Measurements from ENCODE around the gene ATG16L1. TPM values are rescaled to one million over a fixed set of nuclear protein-coding genes. Genes with fewer than 3 reads are reported as not detected.

ATG16L1 gene
- total and polyA plus RNA-seq, 2 experiments from 2014 or later: 16.2 to 17.2 TPM

GRCh38 chr2:233290051-233290845, 38.8 kb downstream of the ATG16L1 start:
- Histone ChIP-seq H3K9me3 (ENCODE audit: low read depth) (no peaks in the 10 kb centered on the region), H3K4me2 (ENCODE audit: unreplicated experiment) (no peak overlapping the region), H3K79me2 (ENCODE audit: insufficient read depth) (no peaks in the 10 kb centered on the region), H4K20me1 (ENCODE audit: insufficient read depth) (no peaks in the 10 kb centered on the region), H3F3A (ENCODE audit: insufficient read depth) (no peaks in the 10 kb centered on the region), H3K27me3 (replicated peaks; ENCODE audit: insufficient read depth) (no peaks in the 10 kb centered on the region), H3K36me3 (ENCODE audit: low read depth) (peaks cover 41% of the 10 kb centered on the region), H3K27ac (no peak overlapping the region), H2AFZ (no peak overlapping the region), H3K4me1 (ENCODE audit: insufficient read depth) (no peaks in the 10 kb centered on the region), H3K4me3 (no peak overlapping the region), H3K9ac (no peak overlapping the region), H3K9me2 (ENCODE audit: insufficient read depth) (no peaks in the 10 kb centered on the region)
- in situ Hi-C loops (cut with MboI): no loop called here
- TF ChIP-seq EZH2phosphoT487 (IDR thresholded peaks at IDR 0.05; ENCODE audit: insufficient read depth, low read depth) (no peak), EZH2 (IDR thresholded peaks at IDR 0.05; ENCODE audit: insufficient read depth, poor library complexity, severe bottlenecking) (no peak)
- WGBS, 2 experiments (ENCODE audit: low coverage in 1 of 2, low lambda C conversion rate in 2 of 2, missing lambda C conversion rate in 2 of 2): 87 to 90% methylated on average over 10 of the region's 10 CpGs
- no peak for DNase-seq

- 90 to 94% methylated on average over 5 of the region's 5 CpGs for WGBS, 2 experiments (ENCODE audit: low coverage in 1 of 2, low lambda C conversion rate in 2 of 2, missing lambda C conversion rate in 2 of 2)
Observed at GRCh38 chr2:233295891-233296290, 44.4 kb downstream of the ATG16L1 start.

GRCh38 chr2:233297076-233297475, 45.6 kb downstream of the ATG16L1 start:
- H3K9ac ChIP-seq: no peak overlapping the region
- H3K9me3 ChIP-seq (ENCODE audit: low read depth): no peaks in the 10 kb centered on the region
- no peaks in the 10 kb centered on the region for H3K27me3 ChIP-seq (replicated peaks; ENCODE audit: insufficient read depth)
- no peaks in the 10 kb centered on the region for H4K20me1 ChIP-seq (ENCODE audit: insufficient read depth)
- no peak for DNase-seq
- TF ChIP-seq EZH2phosphoT487 (IDR thresholded peaks at IDR 0.05; ENCODE audit: insufficient read depth, low read depth) (no peak), EZH2 (IDR thresholded peaks at IDR 0.05; ENCODE audit: insufficient read depth, poor library complexity, severe bottlenecking) (no peak)
- no peak overlapping the region for H2AFZ ChIP-seq
- H3K4me1 ChIP-seq (ENCODE audit: insufficient read depth): no peaks in the 10 kb centered on the region
- no peaks in the 10 kb centered on the region for H3K79me2 ChIP-seq (ENCODE audit: insufficient read depth)
- peaks cover 4% of the 10 kb centered on the region; the same call in 1 of the 2 replicates for H3K36me3 ChIP-seq (ENCODE audit: low read depth)
- no peak overlapping the region for H3K27ac ChIP-seq
- no peaks in the 10 kb centered on the region for H3F3A ChIP-seq (ENCODE audit: insufficient read depth)
- no peak overlapping the region for H3K4me2 ChIP-seq (ENCODE audit: unreplicated experiment)
- H3K4me3 ChIP-seq: no peak overlapping the region
- in situ Hi-C loops (cut with MboI): no loop called here
- 66 to 69% methylated on average over 7 of the region's 7 CpGs for WGBS, 2 experiments (ENCODE audit: low coverage in 1 of 2, low lambda C conversion rate in 2 of 2, missing lambda C conversion rate in 2 of 2)
- no peaks in the 10 kb centered on the region for H3K9me2 ChIP-seq (ENCODE audit: insufficient read depth)

More at GRCh38 chr2:233295891-233296290, 44.4 kb downstream of the ATG16L1 start:
- H2AFZ ChIP-seq: no peak overlapping the region
- no peaks in the 10 kb centered on the region for H4K20me1 ChIP-seq (ENCODE audit: insufficient read depth)
- no peak overlapping the region for H3K27ac ChIP-seq
- in situ Hi-C loops (cut with MboI): no loop called here
- peaks cover 9% of the 10 kb centered on the region; the same call in 1 of the 2 replicates for H3K36me3 ChIP-seq (ENCODE audit: low read depth)
- H3F3A ChIP-seq (ENCODE audit: insufficient read depth): no peaks in the 10 kb centered on the region
- no peaks in the 10 kb centered on the region for H3K79me2 ChIP-seq (ENCODE audit: insufficient read depth)
- H3K27me3 ChIP-seq (replicated peaks; ENCODE audit: insufficient read depth): no peaks in the 10 kb centered on the region
- no peak for DNase-seq
- no peaks in the 10 kb centered on the region for H3K9me3 ChIP-seq (ENCODE audit: low read depth)
- no peaks in the 10 kb centered on the region for H3K4me1 ChIP-seq (ENCODE audit: insufficient read depth)
- no peak overlapping the region for H3K9ac ChIP-seq
- H3K4me3 ChIP-seq: no peak overlapping the region
- TF ChIP-seq EZH2 (IDR thresholded peaks at IDR 0.05; ENCODE audit: insufficient read depth, poor library complexity, severe bottlenecking) (no peak), EZH2phosphoT487 (IDR thresholded peaks at IDR 0.05; ENCODE audit: insufficient read depth, low read depth) (no peak)
- no peaks in the 10 kb centered on the region for H3K9me2 ChIP-seq (ENCODE audit: insufficient read depth)
- H3K4me2 ChIP-seq (ENCODE audit: unreplicated experiment): no peak overlapping the region

- Histone ChIP-seq H3K4me1 (ENCODE audit: insufficient read depth) (no peaks in the 10 kb centered on the region), H3K9me3 (ENCODE audit: low read depth) (no peaks in the 10 kb centered on the region), H3K36me3 (ENCODE audit: low read depth) (no peaks in the 10 kb centered on the region; the same call in 1 of the 2 replicates), H3K79me2 (ENCODE audit: insufficient read depth) (no peaks in the 10 kb centered on the region), H3K9ac (no peak overlapping the region), H3K4me3 (no peak overlapping the region), H3K27ac (no peak overlapping the region), H2AFZ (no peak overlapping the region), H3F3A (ENCODE audit: insufficient read depth) (no peaks in the 10 kb centered on the region), H3K27me3 (replicated peaks; ENCODE audit: insufficient read depth) (no peaks in the 10 kb centered on the region), H3K4me2 (ENCODE audit: unreplicated experiment) (no peak overlapping the region), H3K9me2 (ENCODE audit: insufficient read depth) (no peaks in the 10 kb centered on the region), H4K20me1 (ENCODE audit: insufficient read depth) (no peaks in the 10 kb centered on the region)
- DNase-seq: no peak
- WGBS, 2 experiments (ENCODE audit: low coverage in 1 of 2, low lambda C conversion rate in 2 of 2, missing lambda C conversion rate in 2 of 2): 83% methylated on average over 4 of the region's 4 CpGs
- in situ Hi-C loops (cut with MboI): no loop called here
- TF ChIP-seq EZH2phosphoT487 (IDR thresholded peaks at IDR 0.05; ENCODE audit: insufficient read depth, low read depth) (no peak), EZH2 (IDR thresholded peaks at IDR 0.05; ENCODE audit: insufficient read depth, poor library complexity, severe bottlenecking) (no peak)
Observed at GRCh38 chr2:233300401-233300800, 48.9 kb downstream of the ATG16L1 start.
